ENCODE results near the gene ACSS3.

Gene ACSS3

GRCh38 chr12:81300454-81300853 lies 222.6 kb downstream of the ACSS3 start:
- intact Hi-C loops (cut with DNase I; ENCODE audit: low total_unique reads), result no loop called here
- H3K27ac ChIP-seq, result no peak overlapping the region
- DNase-seq, result no peak
- no peaks in the 10 kb centered on the region for H3K9me3 ChIP-seq
- TF ChIP-seq, protein P1, sequence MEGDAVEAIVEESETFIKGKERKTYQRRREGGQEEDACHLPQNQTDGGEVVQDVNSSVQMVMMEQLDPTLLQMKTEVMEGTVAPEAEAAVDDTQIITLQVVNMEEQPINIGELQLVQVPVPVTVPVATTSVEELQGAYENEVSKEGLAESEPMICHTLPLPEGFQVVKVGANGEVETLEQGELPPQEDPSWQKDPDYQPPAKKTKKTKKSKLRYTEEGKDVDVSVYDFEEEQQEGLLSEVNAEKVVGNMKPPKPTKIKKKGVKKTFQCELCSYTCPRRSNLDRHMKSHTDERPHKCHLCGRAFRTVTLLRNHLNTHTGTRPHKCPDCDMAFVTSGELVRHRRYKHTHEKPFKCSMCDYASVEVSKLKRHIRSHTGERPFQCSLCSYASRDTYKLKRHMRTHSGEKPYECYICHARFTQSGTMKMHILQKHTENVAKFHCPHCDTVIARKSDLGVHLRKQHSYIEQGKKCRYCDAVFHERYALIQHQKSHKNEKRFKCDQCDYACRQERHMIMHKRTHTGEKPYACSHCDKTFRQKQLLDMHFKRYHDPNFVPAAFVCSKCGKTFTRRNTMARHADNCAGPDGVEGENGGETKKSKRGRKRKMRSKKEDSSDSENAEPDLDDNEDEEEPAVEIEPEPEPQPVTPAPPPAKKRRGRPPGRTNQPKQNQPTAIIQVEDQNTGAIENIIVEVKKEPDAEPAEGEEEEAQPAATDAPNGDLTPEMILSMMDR (IDR thresholded peaks at IDR 0.05), result no peak
- H3K4me1 ChIP-seq, result no peaks in the 10 kb centered on the region
- peaks cover 0 to 3% (median 0%) of the 10 kb centered on the region in 3 donors for H3K36me3 ChIP-seq
- H3K4me3 ChIP-seq, result no peak overlapping the region
- no peaks in the 10 kb centered on the region for H3K27me3 ChIP-seq

DNA sequence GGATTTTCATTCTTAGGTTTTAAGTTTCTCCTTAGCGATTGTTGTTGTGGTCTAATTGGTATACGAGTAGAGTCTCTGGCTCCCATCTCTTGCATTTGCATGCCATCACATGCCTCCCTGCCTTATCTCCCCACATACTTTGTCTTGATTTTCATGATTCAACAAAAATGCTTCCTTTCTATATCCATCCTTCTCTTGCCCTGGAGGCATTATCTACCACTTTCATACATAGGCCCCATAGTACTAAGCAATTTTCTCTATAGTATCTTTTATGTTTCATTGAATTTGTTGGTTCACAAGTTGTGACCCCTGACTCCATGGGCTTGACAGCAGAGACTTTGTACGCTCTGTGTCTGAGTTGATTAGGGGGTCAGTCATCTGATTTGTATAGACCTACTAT lies 226.1 kb downstream of the ACSS3 start:
- Histone ChIP-seq H3K4me3 (no peak overlapping the region), H3K9me3 (no peaks in the 10 kb centered on the region), H3K36me3 (no peaks in the 10 kb centered on the region), H3K27me3 (no peaks in the 10 kb centered on the region), H3K27ac (no peak overlapping the region), H3K4me1 (no peaks in the 10 kb centered on the region)
- TF ChIP-seq, protein P1 (IDR thresholded peaks at IDR 0.05), result no peak
- intact Hi-C loops (cut with DNase I; ENCODE audit: low total_unique reads), result no loop called here
- no peak for DNase-seq

Data from tibial artery (tissue), 4 donors.